ENCODE measurements around the gene ADRB2.

GRCh38 chr5:148820461-148821395 is 5.7 kb upstream of the ADRB2 start:
- TF ChIP-seq CTCF (IDR thresholded peaks at IDR 0.05) (peak in 2 of 4 experiments; percentile 21 to 24), POLR2A (IDR thresholded peaks at IDR 0.05) (no peak)
